ENCODE results near the gene HIVEP3.
A peak's percentile ranks its signal among the peaks of the same experiment; 100 is the strongest.

HIVEP3 gene

GRCh38 chr1:41668054-41668660 is 250.6 kb downstream of the HIVEP3 start:
- DNase-seq (ENCODE audit: low read depth in 3 of 3), result no peak

DNA sequence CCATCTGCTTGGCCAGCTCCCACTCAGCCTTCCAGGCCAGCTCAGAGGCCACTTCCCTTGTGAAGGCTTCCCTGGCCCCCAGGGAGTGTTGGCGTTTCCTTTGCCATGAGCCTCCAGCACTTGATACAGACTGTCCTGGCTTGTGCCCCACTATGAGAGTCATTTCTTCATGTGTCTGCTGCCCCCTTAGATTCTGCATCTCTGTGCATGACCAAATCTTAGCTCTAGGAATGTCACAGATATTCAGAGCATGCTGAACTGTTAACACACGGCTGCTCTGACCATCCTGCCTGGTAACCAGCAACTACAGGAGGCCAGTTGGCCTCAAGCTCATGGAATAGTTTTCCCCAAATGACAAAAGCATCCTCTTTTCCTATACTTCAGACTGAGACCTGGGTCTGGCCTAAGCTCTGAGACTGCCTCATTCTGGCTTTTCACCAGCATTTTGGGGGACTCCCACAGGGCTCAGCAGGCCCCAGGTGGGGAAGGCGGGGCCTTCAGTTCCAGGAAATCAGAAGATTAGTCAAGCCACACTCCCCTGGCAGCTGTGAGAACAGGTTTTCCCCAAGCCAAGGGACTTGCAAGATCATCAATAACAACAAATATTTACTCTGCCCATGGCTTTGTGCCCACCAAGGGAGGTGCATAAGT is 251.6 kb downstream of the HIVEP3 start:
- peak; percentile 32 to 64 (median 56) for DNase-seq (ENCODE audit: low read depth in 3 of 3)

GRCh38 chr1:41665962-41666917 is 252.5 kb downstream of the HIVEP3 start:
- no peak for DNase-seq (ENCODE audit: low read depth in 3 of 3)

- DNase-seq (ENCODE audit: low read depth in 3 of 3), result no peak
Measured at GRCh38 chr1:41664861-41665640, 253.7 kb downstream of the HIVEP3 start.

- no peak for DNase-seq (ENCODE audit: low read depth in 3 of 3)
Measured at GRCh38 chr1:41663671-41664400, 254.9 kb downstream of the HIVEP3 start.

DNA sequence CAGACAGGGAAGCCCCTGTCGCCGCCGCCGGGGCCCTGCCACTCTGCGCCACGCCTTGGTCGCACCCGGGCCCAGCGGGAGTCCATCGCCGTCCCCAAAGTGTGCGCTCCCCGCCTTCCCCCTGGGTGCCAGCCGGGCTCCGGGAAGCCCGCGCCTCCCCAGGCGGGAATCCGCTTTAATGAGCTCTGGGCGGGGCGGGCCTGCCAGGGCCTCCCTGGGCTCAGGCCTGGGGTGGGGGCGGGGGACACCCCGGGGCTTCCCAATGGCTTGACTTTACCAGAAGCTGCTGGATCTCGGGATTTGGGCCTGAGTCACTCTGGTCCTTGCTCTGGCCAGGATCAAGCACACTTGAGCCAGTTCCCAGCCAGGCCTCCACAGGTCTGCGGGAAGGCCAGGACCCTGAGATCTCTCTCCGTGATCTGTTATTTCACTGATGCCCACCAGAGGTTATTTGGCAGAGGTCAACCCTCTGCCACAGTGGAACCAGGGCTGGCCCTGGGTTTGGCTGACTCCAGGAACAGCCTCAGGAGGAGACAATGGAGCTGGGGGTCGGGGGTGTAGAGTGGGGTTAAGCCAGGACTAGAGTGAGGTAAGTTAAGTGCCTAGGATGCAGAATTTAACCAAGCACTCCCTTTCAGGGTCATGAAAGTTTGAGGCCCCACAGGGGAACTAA is 255.8 kb downstream of the HIVEP3 start:
- no peak for DNase-seq (ENCODE audit: low read depth in 3 of 3)

GRCh38 chr1:41662061-41662764 is 256.5 kb downstream of the HIVEP3 start:
- peak; percentile 57 to 63 (median 59) for DNase-seq (ENCODE audit: low read depth in 3 of 3)

DNA sequence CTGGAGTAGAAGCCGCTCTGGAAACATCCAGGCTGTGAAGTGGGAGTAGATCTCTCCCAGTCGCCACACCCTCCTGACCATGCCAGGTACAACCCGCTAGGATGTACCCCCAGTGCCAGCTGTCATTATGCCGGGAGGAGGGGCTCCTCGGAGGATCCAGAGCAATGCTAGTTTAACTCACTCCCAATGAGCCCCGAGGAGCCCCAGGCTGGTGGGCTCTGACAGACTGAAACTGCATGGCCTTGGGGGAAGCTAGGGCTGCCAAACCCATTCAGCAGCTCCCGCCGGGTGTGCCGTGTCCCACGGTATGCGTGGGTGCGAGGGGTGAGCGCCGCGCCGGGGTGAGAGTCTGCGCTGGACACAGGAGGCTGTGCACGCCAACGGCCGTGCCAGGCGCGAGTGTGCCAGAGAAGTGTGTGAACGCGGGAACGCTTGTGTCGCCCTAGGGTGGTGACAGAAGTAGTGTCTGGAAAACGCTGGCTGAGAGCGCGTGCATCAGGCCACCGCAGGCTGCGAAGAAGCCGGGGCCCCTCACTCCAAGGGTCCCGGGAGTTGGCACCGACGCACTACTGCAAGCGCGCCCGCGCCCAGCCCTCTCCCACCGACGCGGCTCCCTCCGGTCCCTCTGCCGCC is 257.2 kb downstream of the HIVEP3 start:
- DNase-seq (ENCODE audit: low read depth in 3 of 3), result no peak

DNA sequence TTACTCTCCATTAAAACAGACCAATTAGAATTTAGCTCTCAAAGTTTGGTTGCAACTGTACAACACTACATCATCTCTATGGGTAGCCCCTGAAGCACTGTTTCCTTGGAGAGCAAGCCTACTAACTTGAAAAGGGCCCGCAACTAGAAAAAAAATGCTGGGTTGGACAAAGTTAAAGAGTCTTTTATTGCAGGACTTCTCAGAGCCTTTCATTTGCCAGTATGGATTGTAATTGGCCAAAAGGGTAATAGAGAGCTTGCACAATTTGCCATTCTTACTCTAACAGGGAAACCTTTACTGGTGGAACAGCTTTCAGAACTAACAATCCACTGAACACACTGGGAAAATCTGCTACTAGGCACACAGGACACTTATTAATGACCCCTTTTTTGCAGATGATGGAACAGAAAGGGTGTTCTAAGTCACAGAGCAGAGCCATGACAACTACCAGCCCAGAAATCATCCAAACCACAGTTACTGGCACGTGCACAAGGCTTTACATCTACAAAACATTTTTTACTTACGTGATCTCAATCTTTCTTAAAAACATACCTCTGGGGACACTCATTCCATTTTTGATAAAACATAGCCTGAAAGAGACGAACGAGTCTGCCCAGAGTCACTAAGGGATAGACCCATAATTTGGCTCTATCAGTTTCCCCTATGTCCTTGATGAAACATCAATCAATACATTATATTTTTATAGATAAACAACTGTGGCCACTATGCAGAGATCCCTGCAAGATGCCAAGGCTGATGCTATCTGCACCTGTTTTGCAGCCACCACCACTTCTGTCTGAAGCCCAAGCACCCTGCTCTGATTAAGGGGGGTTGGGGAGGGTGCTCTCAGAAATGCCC is 257.9 kb downstream of the HIVEP3 start:
- no peak for DNase-seq (ENCODE audit: low read depth in 3 of 3)

DNA sequence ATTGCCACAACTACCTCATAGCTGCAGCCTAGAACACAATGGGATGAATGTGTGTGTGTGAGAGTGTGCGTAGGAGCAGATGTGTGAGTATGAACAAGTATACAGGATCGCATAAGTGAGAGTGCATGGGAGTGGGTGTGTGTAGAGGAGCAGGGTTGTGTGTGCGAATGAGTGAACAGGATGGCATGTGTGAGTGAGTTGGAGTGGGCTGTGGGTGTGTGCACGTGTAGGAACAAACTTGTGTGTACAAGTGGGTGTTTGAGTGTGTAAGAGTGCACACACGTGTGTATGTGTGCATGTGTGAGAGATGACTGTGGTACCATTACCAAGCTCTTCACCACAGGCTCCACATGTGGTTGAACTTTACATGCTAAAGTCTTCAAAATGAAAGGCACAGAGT is 258.8 kb downstream of the HIVEP3 start:
- DNase-seq (ENCODE audit: low read depth in 3 of 3), result no peak

DNA sequence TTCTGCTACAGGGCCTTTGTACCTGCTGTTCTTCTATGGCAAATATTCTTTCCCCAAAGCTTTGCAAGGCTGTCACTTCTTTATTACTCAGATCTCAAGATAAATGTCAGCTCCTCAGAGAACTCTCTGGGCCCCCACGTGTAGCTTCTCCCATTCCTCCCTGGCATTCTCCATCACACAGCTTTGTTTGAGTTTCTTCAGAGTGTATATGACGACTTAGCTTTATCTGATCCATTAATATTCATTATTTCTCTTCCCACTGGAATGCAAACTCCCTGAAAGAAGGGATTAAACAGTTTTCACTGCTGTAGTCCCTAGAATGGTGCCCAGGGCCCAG is 259.6 kb downstream of the HIVEP3 start:
- DNase-seq (ENCODE audit: low read depth in 3 of 3), result no peak

- DNase-seq (ENCODE audit: low read depth in 3 of 3), result no peak
Measured at GRCh38 chr1:41658431-41659158, 260.1 kb downstream of the HIVEP3 start.

GRCh38 chr1:41657679-41658295 is 260.9 kb downstream of the HIVEP3 start:
- DNase-seq (ENCODE audit: low read depth in 3 of 3), result no peak

DNA sequence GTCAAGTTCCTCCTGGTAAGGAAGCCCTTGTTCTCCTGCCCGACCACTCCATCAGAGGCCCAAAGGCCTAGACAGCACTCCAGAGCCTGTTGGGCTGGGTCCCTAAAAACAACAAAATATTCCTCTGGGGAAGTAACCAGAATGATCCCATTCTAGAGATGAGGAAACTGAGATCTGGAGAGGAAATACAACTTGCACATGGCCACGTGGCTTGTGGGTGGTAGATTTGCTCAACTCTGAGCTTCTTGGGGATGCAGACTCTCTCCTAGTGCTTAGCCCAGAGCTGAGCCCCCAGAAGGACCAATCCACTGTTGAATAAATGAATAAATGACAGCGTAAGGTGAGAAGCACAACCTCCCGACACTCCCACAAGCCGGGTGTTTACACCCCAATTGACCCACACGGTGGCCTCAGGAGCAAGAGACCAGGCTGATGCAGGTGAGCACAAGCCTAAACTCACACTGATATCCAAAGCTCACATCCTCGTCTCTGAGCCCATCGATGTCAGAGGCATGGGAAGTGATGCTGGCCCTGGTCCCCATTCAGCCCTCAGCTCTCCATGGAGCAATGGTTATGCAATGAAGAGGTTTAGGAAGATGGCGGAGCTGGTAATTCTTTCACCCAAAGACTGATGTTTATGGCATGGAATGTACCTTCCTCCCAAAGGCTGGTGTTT is 261.8 kb downstream of the HIVEP3 start:
- DNase-seq (ENCODE audit: low read depth in 3 of 3), result no peak

GRCh38 chr1:41656068-41656467 is 262.7 kb downstream of the HIVEP3 start:
- DNase-seq (ENCODE audit: low read depth in 3 of 3), result no peak

- DNase-seq (ENCODE audit: low read depth in 3 of 3), result no peak
Measured at GRCh38 chr1:41655632-41656031, 263.1 kb downstream of the HIVEP3 start.

DNA sequence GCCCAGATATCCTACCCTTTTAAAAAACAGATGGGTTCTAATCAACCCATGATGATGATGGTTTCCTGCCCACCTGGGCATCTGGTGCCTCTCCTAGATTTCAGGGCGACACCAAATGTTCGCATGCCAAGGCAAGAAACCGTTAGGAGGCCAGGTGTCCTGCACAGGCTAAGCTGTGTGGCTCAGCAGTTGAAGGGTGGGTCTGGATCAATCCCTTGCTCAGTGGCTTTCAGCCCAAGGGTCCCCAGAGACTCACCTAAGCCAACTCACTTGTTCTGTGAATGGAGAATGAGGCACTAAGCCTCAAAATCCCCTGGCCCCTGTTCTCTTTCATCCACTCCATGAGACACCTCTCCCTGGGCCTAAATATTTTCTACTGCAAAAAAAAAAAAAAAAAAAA is 265.1 kb downstream of the HIVEP3 start:
- DNase-seq (ENCODE audit: low read depth in 3 of 3), result no peak
